ENCODE measurements around the gene SFTA2. TPM values are rescaled to one million over a fixed set of nuclear protein-coding genes. Genes with fewer than 3 reads are reported as not detected.

Gene SFTA2
- total and polyA plus RNA-seq, 9 of the 15 experiments (the other 6 are each of a cell fraction or from before 2014, with no cell fraction given) = not detected

GRCh38 chr6:30918670-30919069, 13.3 kb downstream of the SFTA2 start (continued):
- TF ChIP-seq TCF3 (CRISPR knock-in tag; IDR thresholded peaks at IDR 0.05) (peak; percentile 41; the same call in 1 of the 2 replicates), TAF1 (IDR thresholded peaks at IDR 0.05; ENCODE audit: control insufficient read depth, extremely low read depth, insufficient read depth, low read length, severe bottlenecking) (no peak), JUN (IDR thresholded peaks at IDR 0.05; ENCODE audit: borderline replicate concordance, low read depth, low read length) (no peak), JUN (CRISPR knock-in tag; IDR thresholded peaks at IDR 0.05; ENCODE audit: borderline replicate concordance) (no peak), HLTF (IDR thresholded peaks at IDR 0.05) (no peak)

- Histone ChIP-seq H3K27ac (ENCODE audit: extremely low read depth, low read depth, low read length) (no peak overlapping the region), H3K4me3 (no peak overlapping the region), H3K9ac (ENCODE audit: insufficient read depth in 1 of 2, low read depth in 2 of 2, low read length in 2 of 2) (no peak overlapping the region), H3K4me2 (ENCODE audit: insufficient read depth, low read length) (no peak overlapping the region), H4K20me1 (replicated peaks; ENCODE audit: control insufficient read depth, insufficient read depth, low read length) (no peaks in the 10 kb centered on the region), H3K36me3 (ENCODE audit: control insufficient read depth, insufficient read depth, low read length) (peaks cover 78% of the 10 kb centered on the region; the same call in 2 of the 3 replicates), H3K79me2 (ENCODE audit: control insufficient read depth, insufficient read depth, low read length) (peaks cover 8% of the 10 kb centered on the region; the same call in 2 of the 3 replicates), H2AFZ (ENCODE audit: low read depth, low read length) (no peak overlapping the region), H3K4me1 (replicated peaks in 1 of 2; ENCODE audit: control insufficient read depth in 2 of 2, insufficient read depth in 2 of 2, low read length in 2 of 2) (peaks cover 15 to 28% of the 10 kb centered on the region in 2 experiments), H3K9me1 (ENCODE audit: control insufficient read depth, insufficient read depth, low read length) (no peaks in the 10 kb centered on the region), H3K9me3 (replicated peaks; ENCODE audit: control insufficient read depth, insufficient read depth, low read depth, low read length) (no peaks in the 10 kb centered on the region), H3K27me3 (ENCODE audit: control insufficient read depth in 2 of 2, insufficient read depth in 2 of 2, low read length in 2 of 2) (no peaks in the 10 kb centered on the region)
- WGBS (ENCODE audit: insufficient coverage, low coverage, missing lambda C conversion rate) = 80% methylated on average over 8 of the region's 8 CpGs
- DNase-seq (ENCODE audit: extremely low read depth in 1 of 4, low spot score in 3 of 4) (no peak), ATAC-seq (no peak), FAIRE-seq (no peak)
- CTCF ChIA-PET (ENCODE audit: low intra/inter-chr PET ratio) = no interaction called here
- BruUV-seq (replicated peaks) = no TSS peak
- POLR2A ChIA-PET = interaction anchor here (0.6 to 1.8 kb wide), 6 partner anchors 17 to 227 kb away, joined by 3 to 5 read pairs (median 3); no protein-coding TSS in a partner anchor
- intact Hi-C loops (cut with micrococcal nuclease) = no loop called here
- in situ Hi-C loops (cut with MboI) = loop anchor here (5.0 to 10.0 kb wide), 2 partner anchors 160 to 457 kb away; no protein-coding TSS in a partner anchor
- TF ChIP-seq ELF2 (CRISPR knock-in tag; IDR thresholded peaks at IDR 0.05) = no peak
These were observed 14.5 kb downstream of the SFTA2 start for GRCh38 chr6:30917487-30917886.

Data from K562 (cell line).